GM12878 (cell line): ENCODE data around the gene EYA2. TPM values are rescaled to one million over a fixed set of nuclear protein-coding genes. Genes with fewer than 3 reads are reported as not detected.

Experiments used
- ATAC-seq: fragments of 200-7000 bp; cut with Tn5 transposase; 3 replicates; pipeline ENCODE4 v1.9.1; 2020; ENCODE audit warnings: mild to moderate bottlenecking, moderate library complexity
- BruUV-seq: library from RNA; stranded (reverse); fragments of 400-500 nt; replicated peaks from 2 replicates; lab custom pipeline; 2021; lab: Mats Ljungman, UMichigan
- CTCF ChIA-PET: fragments of 300-600 bp; sonication (Branson Sonifier 250); formaldehyde crosslinking; extraction: SDS; loops from one replicate; lab custom pipeline; 2021; ENCODE audit warnings: inconsistent platforms; lab: Yijun Ruan, JAX
- POLR2A ChIA-PET: fragments of 350-600 bp; formaldehyde crosslinking; extraction: SDS; loops from one replicate; lab custom pipeline; 2021; ENCODE audit warnings: inconsistent platforms; lab: Charles Lee
- RAD21 ChIA-PET: fragments of 300-600 bp; sonication (Branson Sonifier 250); formaldehyde crosslinking; loops from one replicate; lab custom pipeline; 2023; ENCODE audit warnings: antibody characterized with exemption; ENCODE audit not compliant: unreplicated experiment; lab: Charles Lee
- SMC1A ChIA-PET: fragments of 300-600 bp; sonication (Branson Sonifier 250); formaldehyde crosslinking; loops from one replicate; lab custom pipeline; 2023; ENCODE audit not compliant: unreplicated experiment, uncharacterized antibody; lab: Charles Lee
- DNase-seq: peaks from one replicate; pipeline ENCODE4 v3.0.0-alpha.2; 2011; ENCODE audit warnings: low read depth, low spot score
- FAIRE-seq: peaks from 3 replicates; lab custom pipeline; 2011; peaks lifted over from hg19 to GRCh38; lab: Jason Lieb, UNC
- H2AFZ ChIP-seq: 2 replicates; pipeline ENCODE4 v1.6.0; 2011; ENCODE audit warnings: low read depth, low read length, control low read depth; ENCODE audit not compliant: control insufficient read depth
- H3K27ac ChIP-seq: 2 replicates; pipeline ENCODE4 v1.5.1; 2011; ENCODE audit warnings: control low read depth; ENCODE audit not compliant: control insufficient read depth, insufficient read depth
- H3K27me3 ChIP-seq, 2 experiments: replicated peaks in 1 of 2; 2 replicates each; pipeline versions ENCODE4 v1.6.0 to v1.6.1; 2011; ENCODE audit warnings: low read length in 1 of 2; ENCODE audit not compliant: control insufficient read depth in 2 of 2, insufficient read depth in 2 of 2
- H3K36me3 ChIP-seq, 2 experiments: 2 replicates each; pipeline ENCODE4 v1.5.1; 2011; ENCODE audit warnings: low read length in 1 of 2; ENCODE audit not compliant: control insufficient read depth in 2 of 2, insufficient read depth in 2 of 2
- H3K4me1 ChIP-seq: 2 replicates; pipeline ENCODE4 v1.6.1; 2011; ENCODE audit warnings: mild to moderate bottlenecking, low read length, moderate library complexity, mixed read lengths; ENCODE audit not compliant: control insufficient read depth, insufficient read depth
- H3K4me2 ChIP-seq: 2 replicates; pipeline ENCODE4 v1.6.0; 2011; ENCODE audit warnings: control low read depth; ENCODE audit not compliant: control insufficient read depth, insufficient read depth
- H3K4me3 ChIP-seq: fragments of 200-600 bp; sonication (generic); 2 replicates; pipeline ENCODE4 v1.5.1; 2016
- H3K79me2 ChIP-seq: 2 replicates; pipeline ENCODE4 v1.6.0; 2011; ENCODE audit warnings: low read length; ENCODE audit not compliant: control insufficient read depth, insufficient read depth
- H3K9ac ChIP-seq: 2 replicates; pipeline ENCODE4 v1.8.0; 2011; ENCODE audit warnings: low read length, control low read depth, mixed read lengths; ENCODE audit not compliant: control insufficient read depth, insufficient read depth
- H3K9me3 ChIP-seq: replicated peaks from 3 replicates; pipeline ENCODE4 v1.5.1; 2011; ENCODE audit warnings: mild to moderate bottlenecking, low read length; ENCODE audit not compliant: control insufficient read depth, insufficient read depth
- H4K20me1 ChIP-seq: 2 replicates; pipeline ENCODE4 v1.6.0; 2011; ENCODE audit not compliant: control insufficient read depth, insufficient read depth
- DPF2 ChIP-seq: fragments of 450-650 bp; IDR thresholded peaks from 2 replicates; pipeline ENCODE4 v1.6.1; 2017; ENCODE audit warnings: mild to moderate bottlenecking
- HDGF ChIP-seq: fragments of 450-650 bp; IDR thresholded peaks from 2 replicates; pipeline ENCODE4 v1.6.1; 2016; ENCODE audit warnings: antibody characterized with exemption
- IKZF2 ChIP-seq, 2 experiments: fragments of 450-650 bp; IDR thresholded peaks; 2 replicates each; pipeline ENCODE4 v1.6.1; 2017; ENCODE audit warnings: mild to moderate bottlenecking in 2 of 2, moderate library complexity in 2 of 2
- NFXL1 ChIP-seq: fragments of 450-650 bp; IDR thresholded peaks from 2 replicates; pipeline ENCODE4 v1.6.1; 2017; ENCODE audit warnings: antibody characterized with exemption, mild to moderate bottlenecking, borderline replicate concordance
- PBX3 ChIP-seq: IDR thresholded peaks from 2 replicates; pipeline ENCODE4 v1.6.1; 2011; ENCODE audit warnings: mild to moderate bottlenecking, low read depth, low read length, moderate library complexity; ENCODE audit not compliant: insufficient replicate concordance
- POLR2A ChIP-seq: IDR thresholded peaks from 2 replicates; pipeline ENCODE4 v1.6.1; 2011; ENCODE audit warnings: low read depth, mild to moderate bottlenecking, low read length
- POU2F2 ChIP-seq: IDR thresholded peaks from 3 replicates; pipeline ENCODE4 v1.6.1; 2011; ENCODE audit warnings: low read depth, mild to moderate bottlenecking, low read length, borderline replicate concordance
- PRDM15 ChIP-seq: fragments of 450-650 bp; formaldehyde crosslinking; IDR thresholded peaks from 2 replicates; pipeline ENCODE4 v1.4.0; 2020; ENCODE audit warnings: mild to moderate bottlenecking, moderate library complexity
- RUNX3 ChIP-seq: IDR thresholded peaks from 2 replicates; pipeline ENCODE4 v1.6.1; 2012; ENCODE audit warnings: low read length, inconsistent platforms
- SP1 ChIP-seq: IDR thresholded peaks from one replicate; pipeline ENCODE4 v1.6.1; 2011; ENCODE audit warnings: low read depth, low read length
- USF2 ChIP-seq: IDR thresholded peaks from 2 replicates; pipeline ENCODE4 v1.6.1; 2011; ENCODE audit warnings: low read depth, low read length, improper control_type of control experiment, borderline replicate concordance
- WGBS: methylation state at CpG from one replicate; pipeline ENCODE4 v1.1.6; 2016; ENCODE audit warnings: low lambda C conversion rate; ENCODE audit not compliant: insufficient replicate concordance, insufficient coverage; ENCODE audit errors: missing lambda C conversion rate; 5-methylcytosine and 5-hydroxymethylcytosine counted together
- in situ Hi-C: fragments of 300-500 bp; cut with MboI; formaldehyde crosslinking; loops from 9 replicates; pipeline ENCODE4 v1.14.3; 2018; ENCODE audit warnings: mixed read lengths
- intact Hi-C: fragments of 100-400 bp; cut with micrococcal nuclease; formaldehyde crosslinking; loops from one replicate; pipeline ENCODE4 v1.14.2; 2022; ENCODE audit not compliant: unreplicated experiment
- polyA plus RNA-seq, 11 experiments: library from polyadenylated mRNA; depleted of rRNA in 4 of 11; unstranded in 6 of 11; stranded (reverse) in 5 of 11; fragments of >200 nt; fragmentation: Nextera tagmentation in 4 of 11; fragmentation: Illumina TruSeq in 1 of 11; extraction: Ambion mirVana in 4 of 11; extraction: Trizol in 1 of 11; gene quantifications; 1 replicate in 1 of 11; 2 replicates in 10 of 11; pipeline versions ENCODE4 v1.2.1 to v1.2.3, GENCODE V29; 2011 to 2016; ENCODE audit warnings: inconsistent platforms in 2 of 11, missing spikeins in 2 of 11, low read depth in 1 of 11
- total RNA-seq, 4 experiments: library from RNA; depleted of rRNA in 3 of 4; stranded (reverse); fragments of >200 nt in 3 of 4; fragmentation: Illumina TruSeq in 1 of 4; extraction: Trizol in 1 of 4; gene quantifications; 2 replicates each; pipeline versions ENCODE4 v1.2.1 to v1.2.3, GENCODE V29; 2013 to 2021

The EYA2 gene
- total and polyA plus RNA-seq, 10 of the 15 experiments (the other 5 are each of a cell fraction or from before 2014, with no cell fraction given), result 0.20 TPM; not detected in 9

GRCh38 chr20:47142774-47143170 lies 248.1 kb downstream of the EYA2 start:
- 82% methylated on average over 14 of the region's 14 CpGs for WGBS
- no peak overlapping the region for H3K27ac ChIP-seq
- no peak for FAIRE-seq
- no peaks in the 10 kb centered on the region for H3K36me3 ChIP-seq
- H3K9ac ChIP-seq, result no peak overlapping the region
- no peaks in the 10 kb centered on the region for H4K20me1 ChIP-seq
- RAD21 ChIA-PET, result no interaction called here
- CTCF ChIA-PET, result interaction anchor here (0.5 to 1.3 kb wide), 3 partner anchors 9 to 414 kb away, joined by 3 to 4 read pairs (median 3); no protein-coding TSS in a partner anchor
- no peak overlapping the region for H2AFZ ChIP-seq
- no peak overlapping the region for H3K4me3 ChIP-seq
- H3K9me3 ChIP-seq, result no peaks in the 10 kb centered on the region
- H3K4me2 ChIP-seq, result no peak overlapping the region
- no peaks in the 10 kb centered on the region for H3K79me2 ChIP-seq
- 0 out of 4 replicates have a peak, but pooled peaks cover 0 to 2% of the 10 kb centered on the region in 2 experiments for H3K27me3 ChIP-seq
- ATAC-seq, result no peak
- in situ Hi-C loops, result no loop called here
- TF ChIP-seq NFXL1 (0 out of 2 replicates have a peak, but pooled peaks have one; percentile 47), POU2F2 (no peak)
- intact Hi-C loops, result loop anchor here (10.0 kb wide), 1 partner anchor 378 kb away; no protein-coding TSS in a partner anchor
- DNase-seq, result no peak
- SMC1A ChIA-PET, result interaction anchor here (0.5 to 1.1 kb wide), 2 partner anchors 22 to 250 kb away, joined by 3 read pairs; no protein-coding TSS in a partner anchor
- H3K4me1 ChIP-seq, result no peaks in the 10 kb centered on the region
- POLR2A ChIA-PET, result no interaction called here
- no TSS peak for BruUV-seq

GRCh38 chr20:47143657-47144056 lies 249.0 kb downstream of the EYA2 start:
- no peak for FAIRE-seq
- RAD21 ChIA-PET, result no interaction called here
- TF ChIP-seq PBX3 (no peak), USF2 (no peak), IKZF2 (IDR thresholded peaks at IDR 0.05) (no peak), PRDM15 (no peak), DPF2 (no peak), SP1 (no peak), HDGF (no peak), RUNX3 (no peak), POLR2A (no peak)

More at GRCh38 chr20:47143657-47144056, 249.0 kb downstream of the EYA2 start:
- intact Hi-C loops, result loop anchor here (10.0 kb wide), 1 partner anchor 379 kb away; no protein-coding TSS in a partner anchor
- Histone ChIP-seq H4K20me1 (no peaks in the 10 kb centered on the region), H3K79me2 (no peaks in the 10 kb centered on the region), H3K9ac (no peak overlapping the region), H3K4me1 (no peaks in the 10 kb centered on the region), H3K4me2 (no peak overlapping the region), H3K4me3 (no peak overlapping the region), H3K36me3 (no peaks in the 10 kb centered on the region), H3K27ac (no peak overlapping the region), H3K27me3 (0 out of 4 replicates have a peak, but pooled peaks cover 0 to 2% of the 10 kb centered on the region in 2 experiments), H2AFZ (no peak overlapping the region), H3K9me3 (no peaks in the 10 kb centered on the region)
- in situ Hi-C loops, result no loop called here
- CTCF ChIA-PET, result interaction anchor here (0.6 to 1.3 kb wide), 3 partner anchors 10 to 386 kb away, joined by 3 to 4 read pairs (median 3); no protein-coding TSS in a partner anchor
- ATAC-seq, result no peak
- DNase-seq, result no peak
- POLR2A ChIA-PET, result no interaction called here
- 29% methylated on average over 4 of the region's 4 CpGs for WGBS
- SMC1A ChIA-PET, result interaction anchor here (0.7 to 1.1 kb wide), 2 partner anchors 11 to 21 kb away, joined by 3 read pairs; no protein-coding TSS in a partner anchor
- no TSS peak for BruUV-seq
